H9 (cell line): ENCODE measurements around the gene DYRK4. TPM values are rescaled to one million over a fixed set of nuclear protein-coding genes. Genes with fewer than 3 reads are reported as not detected.

Source experiments
- DNase-seq: peaks from one replicate; pipeline ENCODE4 v3.0.0-alpha.2; 2017
- H2AFZ ChIP-seq: one replicate; pipeline ENCODE4 v1.6.1; 2013; ENCODE audit warnings: mild to moderate bottlenecking, low read length, control low read depth, moderate library complexity
- H2AK5ac ChIP-seq: 2 replicates; pipeline ENCODE4 v1.6.1; 2013; ENCODE audit warnings: low read length, control low read depth, mixed read lengths; ENCODE audit not compliant: insufficient read length
- H2BK120ac ChIP-seq: one replicate; pipeline ENCODE4 v1.6.1; 2013; ENCODE audit warnings: low read depth, mild to moderate bottlenecking, low read length, control low read depth, inconsistent platforms; ENCODE audit not compliant: poor library complexity, severe bottlenecking
- H2BK12ac ChIP-seq: 2 replicates; pipeline ENCODE4 v1.6.1; 2013; ENCODE audit warnings: low read length, control low read depth, mixed read lengths, low read depth; ENCODE audit not compliant: insufficient read length
- H2BK15ac ChIP-seq: 2 replicates; pipeline ENCODE4 v1.6.1; 2013; ENCODE audit warnings: low read depth, low read length, control low read depth
- H2BK20ac ChIP-seq: one replicate; pipeline ENCODE4 v1.6.1; 2013; ENCODE audit warnings: low read depth, mild to moderate bottlenecking, low read length, control low read depth, inconsistent platforms; ENCODE audit not compliant: poor library complexity, severe bottlenecking
- H2BK5ac ChIP-seq: 2 replicates; pipeline ENCODE4 v1.6.1; 2013; ENCODE audit warnings: low read length, control low read depth, mixed read lengths; ENCODE audit not compliant: insufficient read length
- H3K14ac ChIP-seq: 2 replicates; pipeline ENCODE4 v1.6.1; 2013; ENCODE audit warnings: low read length, control low read depth; ENCODE audit not compliant: insufficient read depth
- H3K18ac ChIP-seq: 2 replicates; pipeline ENCODE4 v1.6.1; 2013; ENCODE audit warnings: low read depth, mild to moderate bottlenecking, mixed read lengths, low read length, control low read depth; ENCODE audit not compliant: insufficient read length
- H3K23ac ChIP-seq: 2 replicates; pipeline ENCODE4 v1.6.1; 2013; ENCODE audit warnings: low read length, control low read depth, mixed read lengths, low read depth; ENCODE audit not compliant: insufficient read length
- H3K23me2 ChIP-seq: 2 replicates; pipeline ENCODE4 v1.6.1; 2013; ENCODE audit warnings: low read depth, mild to moderate bottlenecking, mixed read lengths, low read length, control low read depth; ENCODE audit not compliant: insufficient read length, poor library complexity, severe bottlenecking
- H3K27ac ChIP-seq: 2 replicates; pipeline ENCODE4 v1.5.1; 2013; ENCODE audit warnings: low read length, control low read depth, mixed read lengths, low read depth; ENCODE audit not compliant: insufficient read length
- H3K27me3 ChIP-seq: 2 replicates; pipeline ENCODE4 v1.6.1; 2013; ENCODE audit warnings: low read length, control low read depth, inconsistent platforms; ENCODE audit not compliant: insufficient read depth
- H3K4ac ChIP-seq: 2 replicates; pipeline ENCODE4 v1.6.1; 2013; ENCODE audit warnings: low read depth, mild to moderate bottlenecking, control low read depth, inconsistent platforms, low read length, moderate library complexity
- H3K4me1 ChIP-seq: 2 replicates; pipeline ENCODE4 v1.6.1; 2013; ENCODE audit warnings: low read length, control low read depth, inconsistent platforms; ENCODE audit not compliant: insufficient read depth
- H3K4me2 ChIP-seq: 2 replicates; pipeline ENCODE4 v1.6.1; 2013; ENCODE audit warnings: low read length, control low read depth, mixed read lengths; ENCODE audit not compliant: insufficient read length, insufficient read depth
- H3K56ac ChIP-seq: 2 replicates; pipeline ENCODE4 v1.6.1; 2013; ENCODE audit warnings: low read depth, mild to moderate bottlenecking, mixed read lengths, low read length, control low read depth; ENCODE audit not compliant: insufficient read length
- H3K79me1 ChIP-seq: 2 replicates; pipeline ENCODE4 v1.6.1; 2013; ENCODE audit warnings: low read depth, mild to moderate bottlenecking, moderate library complexity, low read length, control low read depth, inconsistent platforms; ENCODE audit not compliant: insufficient read depth, poor library complexity, severe bottlenecking
- H3K79me2 ChIP-seq: 2 replicates; pipeline ENCODE4 v1.6.1; 2013; ENCODE audit warnings: low read length, control low read depth, inconsistent platforms; ENCODE audit not compliant: insufficient read depth
- H3K9ac ChIP-seq: 2 replicates; pipeline ENCODE4 v1.6.1; 2013; ENCODE audit warnings: low read length, control low read depth, mixed read lengths; ENCODE audit not compliant: insufficient read length; ENCODE audit errors: extremely low read depth
- H3K9me3 ChIP-seq: one replicate; pipeline ENCODE4 v1.6.1; 2013; ENCODE audit warnings: low read depth, low read length, inconsistent platforms; ENCODE audit not compliant: control insufficient read depth
- H3T11ph ChIP-seq: one replicate; pipeline ENCODE4 v1.6.1; 2013; ENCODE audit warnings: mild to moderate bottlenecking, low read length, control low read depth, inconsistent platforms
- H4K20me1 ChIP-seq: one replicate; pipeline ENCODE4 v1.6.1; 2013; ENCODE audit not compliant: control insufficient read depth, insufficient read length, insufficient read depth
- H4K5ac ChIP-seq: 2 replicates; pipeline ENCODE4 v1.6.1; 2013; ENCODE audit warnings: low read depth, mild to moderate bottlenecking, mixed read lengths, low read length, control low read depth; ENCODE audit not compliant: insufficient read length
- H4K8ac ChIP-seq: replicated peaks from 2 replicates; pipeline ENCODE4 v1.6.1; 2013; ENCODE audit warnings: low read length, control low read depth, mixed read lengths, low read depth; ENCODE audit not compliant: insufficient read length
- H4K91ac ChIP-seq: 2 replicates; pipeline ENCODE4 v1.6.1; 2013; ENCODE audit warnings: low read depth, mild to moderate bottlenecking, moderate library complexity, mixed read lengths, low read length, control low read depth; ENCODE audit not compliant: insufficient read length
- H3K27ac Mint-ChIP-seq, 3 experiments: 2 replicates in 2 of 3; 3 replicates in 1 of 3; pipeline ENCODE4 v1.8.0; 2020 to 2021; ENCODE audit warnings: mixed read lengths in 3 of 3, mild to moderate bottlenecking in 1 of 3, moderate library complexity in 1 of 3
- H3K27me3 Mint-ChIP-seq: 2 replicates; pipeline ENCODE4 v1.8.0; 2021; ENCODE audit warnings: low read depth, mild to moderate bottlenecking, moderate library complexity, mixed read lengths
- H3K36me3 Mint-ChIP-seq, 3 experiments: 2 replicates in 2 of 3; 3 replicates in 1 of 3; pipeline ENCODE4 v1.8.0; 2020 to 2021; ENCODE audit warnings: low read depth in 3 of 3, mixed read lengths in 3 of 3; ENCODE audit not compliant: insufficient read depth in 1 of 3
- H3K4me1 Mint-ChIP-seq, 2 experiments: 2 replicates each; pipeline ENCODE4 v1.8.0; 2020; ENCODE audit warnings: mixed read lengths in 2 of 2
- H3K4me3 Mint-ChIP-seq, 2 experiments: 2 replicates in 1 of 2; 3 replicates in 1 of 2; pipeline ENCODE4 v1.8.0; 2020 to 2021; ENCODE audit warnings: mild to moderate bottlenecking in 2 of 2, mixed read lengths in 2 of 2, moderate library complexity in 1 of 2
- H3K9me3 Mint-ChIP-seq, 2 experiments: 2 replicates in 1 of 2; 3 replicates in 1 of 2; pipeline ENCODE4 v1.8.0; 2020; ENCODE audit warnings: mild to moderate bottlenecking in 2 of 2, mixed read lengths in 2 of 2, moderate library complexity in 1 of 2
- WGBS: extraction: QIAGEN DNeasy Blood & Tissue Kit; methylation state at CpG from one replicate; pipeline ENCODE4 v1.1.7; 2013; ENCODE audit warnings: missing lambda C conversion rate, low lambda C conversion rate, mixed read lengths; ENCODE audit not compliant: insufficient read length; ENCODE audit errors: extremely low coverage; 5-methylcytosine and 5-hydroxymethylcytosine counted together
- total RNA-seq: library from RNA; stranded (reverse); gene quantifications from 2 replicates; pipeline ENCODE4 v1.2.1, GENCODE V29; 2021
- TF ChIP-seq, protein P1 (sequence below): fragments of 200-600 bp; sonication (generic); conservative IDR thresholded peaks from 3 replicates; pipeline ENCODE4 v1.8.0; 2021; ENCODE audit warnings: antibody characterized with exemption, mild to moderate bottlenecking

Gene DYRK4
- total RNA-seq, 1 experiment from 2014 or later, result 15.5 TPM

- H2BK15ac ChIP-seq, result no peak overlapping the region
- H3K56ac ChIP-seq, result no peak overlapping the region
- peaks cover 13 to 63% (median 55%) of the 10 kb centered on the region in 3 experiments; a peak in 6 of 7 replicates for H3K36me3 Mint-ChIP-seq
- H3K9me3 ChIP-seq, result no peaks in the 10 kb centered on the region
- H3K14ac ChIP-seq, result no peak overlapping the region
- no peak overlapping the region for H3K9ac ChIP-seq
- H3K4ac ChIP-seq, result no peak overlapping the region
- no peaks in the 10 kb centered on the region for H4K20me1 ChIP-seq
- TF ChIP-seq, protein P1, sequence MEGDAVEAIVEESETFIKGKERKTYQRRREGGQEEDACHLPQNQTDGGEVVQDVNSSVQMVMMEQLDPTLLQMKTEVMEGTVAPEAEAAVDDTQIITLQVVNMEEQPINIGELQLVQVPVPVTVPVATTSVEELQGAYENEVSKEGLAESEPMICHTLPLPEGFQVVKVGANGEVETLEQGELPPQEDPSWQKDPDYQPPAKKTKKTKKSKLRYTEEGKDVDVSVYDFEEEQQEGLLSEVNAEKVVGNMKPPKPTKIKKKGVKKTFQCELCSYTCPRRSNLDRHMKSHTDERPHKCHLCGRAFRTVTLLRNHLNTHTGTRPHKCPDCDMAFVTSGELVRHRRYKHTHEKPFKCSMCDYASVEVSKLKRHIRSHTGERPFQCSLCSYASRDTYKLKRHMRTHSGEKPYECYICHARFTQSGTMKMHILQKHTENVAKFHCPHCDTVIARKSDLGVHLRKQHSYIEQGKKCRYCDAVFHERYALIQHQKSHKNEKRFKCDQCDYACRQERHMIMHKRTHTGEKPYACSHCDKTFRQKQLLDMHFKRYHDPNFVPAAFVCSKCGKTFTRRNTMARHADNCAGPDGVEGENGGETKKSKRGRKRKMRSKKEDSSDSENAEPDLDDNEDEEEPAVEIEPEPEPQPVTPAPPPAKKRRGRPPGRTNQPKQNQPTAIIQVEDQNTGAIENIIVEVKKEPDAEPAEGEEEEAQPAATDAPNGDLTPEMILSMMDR, result no peak
- no peak overlapping the region for H3K4me3 Mint-ChIP-seq
- no peak overlapping the region for H2BK20ac ChIP-seq
- no peak overlapping the region for H3K27ac ChIP-seq
- H3K79me1 ChIP-seq, result peaks cover 2% of the 10 kb centered on the region
- H2AFZ ChIP-seq, result no peak overlapping the region
- H2BK5ac ChIP-seq, result no peak overlapping the region
- no peak for DNase-seq
- no peaks in the 10 kb centered on the region for H3K27me3 Mint-ChIP-seq
- no peak overlapping the region for H2BK12ac ChIP-seq
- H3K23ac ChIP-seq, result no peak overlapping the region
- no peak overlapping the region for H3T11ph ChIP-seq
- no peak overlapping the region for H3K27ac Mint-ChIP-seq
- H3K79me2 ChIP-seq, result no peaks in the 10 kb centered on the region
- no peaks in the 10 kb centered on the region for H3K27me3 ChIP-seq
- no peak overlapping the region for H3K4me2 ChIP-seq
- H3K4me1 Mint-ChIP-seq, result peaks cover 14 to 15% of the 10 kb centered on the region in 2 experiments
- no peak overlapping the region for H2AK5ac ChIP-seq
- no peak overlapping the region for H4K91ac ChIP-seq
- no peak overlapping the region for H3K18ac ChIP-seq
- H3K23me2 ChIP-seq, result no peaks in the 10 kb centered on the region
- no peaks in the 10 kb centered on the region for H3K4me1 ChIP-seq
- H3K9me3 Mint-ChIP-seq, result no peaks in the 10 kb centered on the region
- no CpG with 5 or more reads among the region's 4 CpGs for WGBS
- no peak overlapping the region for H4K8ac ChIP-seq
- no peak overlapping the region for H2BK120ac ChIP-seq
- no peak overlapping the region for H4K5ac ChIP-seq
Observed at GRCh38 chr12:4553943-4554342, 8.1 kb upstream of the DYRK4 start.
